GM12878 (cell line): ENCODE measurements around the gene CCDC88A. TPM values are rescaled to one million over a fixed set of nuclear protein-coding genes. Genes with fewer than 3 reads are reported as not detected.

Experiments used
- ATAC-seq: fragments of 200-7000 bp; cut with Tn5 transposase; 3 replicates; pipeline ENCODE4 v1.9.1; 2020; ENCODE audit warnings: mild to moderate bottlenecking, moderate library complexity
- BruUV-seq: library from RNA; stranded (reverse); fragments of 400-500 nt; replicated peaks from 2 replicates; lab custom pipeline; 2021; lab: Mats Ljungman, UMichigan
- CTCF ChIA-PET: fragments of 300-600 bp; sonication (Branson Sonifier 250); formaldehyde crosslinking; extraction: SDS; loops from one replicate; lab custom pipeline; 2021; ENCODE audit warnings: inconsistent platforms; lab: Yijun Ruan, JAX
- POLR2A ChIA-PET: fragments of 350-600 bp; formaldehyde crosslinking; extraction: SDS; loops from one replicate; lab custom pipeline; 2021; ENCODE audit warnings: inconsistent platforms; lab: Charles Lee
- RAD21 ChIA-PET: fragments of 300-600 bp; sonication (Branson Sonifier 250); formaldehyde crosslinking; loops from one replicate; lab custom pipeline; 2023; ENCODE audit warnings: antibody characterized with exemption; ENCODE audit not compliant: unreplicated experiment; lab: Charles Lee
- SMC1A ChIA-PET: fragments of 300-600 bp; sonication (Branson Sonifier 250); formaldehyde crosslinking; loops from one replicate; lab custom pipeline; 2023; ENCODE audit not compliant: unreplicated experiment, uncharacterized antibody; lab: Charles Lee
- DNase-seq: peaks from one replicate; pipeline ENCODE4 v3.0.0-alpha.2; 2011; ENCODE audit warnings: low read depth, low spot score
- FAIRE-seq: peaks from 3 replicates; lab custom pipeline; 2011; peaks lifted over from hg19 to GRCh38; lab: Jason Lieb, UNC
- H2AFZ ChIP-seq: 2 replicates; pipeline ENCODE4 v1.6.0; 2011; ENCODE audit warnings: low read depth, low read length, control low read depth; ENCODE audit not compliant: control insufficient read depth
- H3K27ac ChIP-seq: 2 replicates; pipeline ENCODE4 v1.5.1; 2011; ENCODE audit warnings: control low read depth; ENCODE audit not compliant: control insufficient read depth, insufficient read depth
- H3K27me3 ChIP-seq, 2 experiments: replicated peaks in 1 of 2; 2 replicates each; pipeline versions ENCODE4 v1.6.0 to v1.6.1; 2011; ENCODE audit warnings: low read length in 1 of 2; ENCODE audit not compliant: control insufficient read depth in 2 of 2, insufficient read depth in 2 of 2
- H3K36me3 ChIP-seq, 2 experiments: 2 replicates each; pipeline ENCODE4 v1.5.1; 2011; ENCODE audit warnings: low read length in 1 of 2; ENCODE audit not compliant: control insufficient read depth in 2 of 2, insufficient read depth in 2 of 2
- H3K4me1 ChIP-seq: 2 replicates; pipeline ENCODE4 v1.6.1; 2011; ENCODE audit warnings: mild to moderate bottlenecking, low read length, moderate library complexity, mixed read lengths; ENCODE audit not compliant: control insufficient read depth, insufficient read depth
- H3K4me2 ChIP-seq: 2 replicates; pipeline ENCODE4 v1.6.0; 2011; ENCODE audit warnings: control low read depth; ENCODE audit not compliant: control insufficient read depth, insufficient read depth
- H3K4me3 ChIP-seq: fragments of 200-600 bp; sonication (generic); 2 replicates; pipeline ENCODE4 v1.5.1; 2016
- H3K79me2 ChIP-seq: 2 replicates; pipeline ENCODE4 v1.6.0; 2011; ENCODE audit warnings: low read length; ENCODE audit not compliant: control insufficient read depth, insufficient read depth
- H3K9ac ChIP-seq: 2 replicates; pipeline ENCODE4 v1.8.0; 2011; ENCODE audit warnings: low read length, control low read depth, mixed read lengths; ENCODE audit not compliant: control insufficient read depth, insufficient read depth
- H3K9me3 ChIP-seq: replicated peaks from 3 replicates; pipeline ENCODE4 v1.5.1; 2011; ENCODE audit warnings: mild to moderate bottlenecking, low read length; ENCODE audit not compliant: control insufficient read depth, insufficient read depth
- H4K20me1 ChIP-seq: 2 replicates; pipeline ENCODE4 v1.6.0; 2011; ENCODE audit not compliant: control insufficient read depth, insufficient read depth
- BACH1 ChIP-seq: fragments of 450-650 bp; IDR thresholded peaks from 2 replicates; pipeline ENCODE4 v1.6.1; 2017; ENCODE audit warnings: mild to moderate bottlenecking, borderline replicate concordance
- CREM ChIP-seq: IDR thresholded peaks from 2 replicates; pipeline ENCODE4 v1.6.1; 2014; ENCODE audit warnings: antibody characterized with exemption, low read depth
- E4F1 ChIP-seq: fragments of 450-650 bp; IDR thresholded peaks from 2 replicates; pipeline ENCODE4 v1.6.1; 2018; ENCODE audit warnings: borderline replicate concordance, mild to moderate bottlenecking; ENCODE audit not compliant: partially characterized antibody
- ESRRA ChIP-seq: IDR thresholded peaks from 2 replicates; pipeline ENCODE4 v1.6.1; 2012; ENCODE audit warnings: mild to moderate bottlenecking, low read length, improper control_type of control experiment
- EZH2 ChIP-seq: IDR thresholded peaks from 2 replicates; pipeline ENCODE4 v1.6.1; 2012; ENCODE audit warnings: low read depth, mild to moderate bottlenecking, control low read depth, inconsistent platforms, low read length, borderline replicate concordance; ENCODE audit not compliant: control insufficient read depth
- HDAC6 ChIP-seq: fragments of 200-600 bp; sonication (generic); IDR thresholded peaks from one replicate; pipeline ENCODE4 v1.8.0; 2017; ENCODE audit warnings: antibody characterized with exemption; ENCODE audit not compliant: unreplicated experiment
- MAX ChIP-seq: IDR thresholded peaks from 2 replicates; pipeline ENCODE4 v1.6.1; 2012; ENCODE audit warnings: low read depth, low read length, improper control_type of control experiment
- MLLT1 ChIP-seq: fragments of 450-650 bp; IDR thresholded peaks from 2 replicates; pipeline ENCODE4 v1.6.1; 2016; ENCODE audit warnings: mild to moderate bottlenecking
- MTA2 ChIP-seq: fragments of 450-650 bp; IDR thresholded peaks from 2 replicates; pipeline ENCODE4 v1.6.1; 2016; ENCODE audit warnings: low read depth, mild to moderate bottlenecking, moderate library complexity
- PML ChIP-seq: IDR thresholded peaks from 2 replicates; pipeline ENCODE4 v1.6.1; 2012; ENCODE audit warnings: low read length, inconsistent platforms
- SKIL ChIP-seq: fragments of 450-650 bp; IDR thresholded peaks from 2 replicates; pipeline ENCODE4 v1.6.1; 2017; ENCODE audit warnings: mild to moderate bottlenecking, low read depth, inconsistent platforms; ENCODE audit not compliant: poor library complexity, severe bottlenecking
- SMC3 ChIP-seq: IDR thresholded peaks from 2 replicates; pipeline ENCODE4 v1.6.1; 2011; ENCODE audit warnings: low read length, improper control_type of control experiment, borderline replicate concordance
- TARDBP ChIP-seq: IDR thresholded peaks from 2 replicates; pipeline ENCODE4 v1.6.1; 2016; ENCODE audit warnings: borderline replicate concordance
- WGBS: methylation state at CpG from one replicate; pipeline ENCODE4 v1.1.6; 2016; ENCODE audit warnings: low lambda C conversion rate; ENCODE audit not compliant: insufficient replicate concordance, insufficient coverage; ENCODE audit errors: missing lambda C conversion rate; 5-methylcytosine and 5-hydroxymethylcytosine counted together
- in situ Hi-C: fragments of 300-500 bp; cut with MboI; formaldehyde crosslinking; loops from 9 replicates; pipeline ENCODE4 v1.14.3; 2018; ENCODE audit warnings: mixed read lengths
- intact Hi-C: fragments of 100-400 bp; cut with micrococcal nuclease; formaldehyde crosslinking; loops from one replicate; pipeline ENCODE4 v1.14.2; 2022; ENCODE audit not compliant: unreplicated experiment
- polyA plus RNA-seq, 11 experiments: library from polyadenylated mRNA; depleted of rRNA in 4 of 11; unstranded in 6 of 11; stranded (reverse) in 5 of 11; fragments of >200 nt; fragmentation: Nextera tagmentation in 4 of 11; fragmentation: Illumina TruSeq in 1 of 11; extraction: Ambion mirVana in 4 of 11; extraction: Trizol in 1 of 11; gene quantifications; 1 replicate in 1 of 11; 2 replicates in 10 of 11; pipeline versions ENCODE4 v1.2.1 to v1.2.3, GENCODE V29; 2011 to 2016; ENCODE audit warnings: inconsistent platforms in 2 of 11, missing spikeins in 2 of 11, low read depth in 1 of 11
- total RNA-seq, 4 experiments: library from RNA; depleted of rRNA in 3 of 4; stranded (reverse); fragments of >200 nt in 3 of 4; fragmentation: Illumina TruSeq in 1 of 4; extraction: Trizol in 1 of 4; gene quantifications; 2 replicates each; pipeline versions ENCODE4 v1.2.1 to v1.2.3, GENCODE V29; 2013 to 2021
- TF ChIP-seq, protein P1 (sequence below): fragments of 450-650 bp; IDR thresholded peaks from 2 replicates; pipeline ENCODE4 v1.6.1; 2014; ENCODE audit warnings: mild to moderate bottlenecking

Gene CCDC88A
- total and polyA plus RNA-seq, 10 of the 15 experiments (the other 5 are each of a cell fraction or from before 2014, with no cell fraction given): 1.8 to 71.6 (median 45.9) TPM

GRCh38 chr2:55401124-55401523 is 18.5 kb downstream of the CCDC88A start:
- Histone ChIP-seq H2AFZ (no peak overlapping the region), H3K79me2 (no peaks in the 10 kb centered on the region; the same call in 1 of the 2 replicates), H3K27ac (no peak overlapping the region), H3K36me3 (no peaks in the 10 kb centered on the region; a peak in 1 of 4 replicates), H3K4me2 (no peak overlapping the region), H3K27me3 (no peaks in the 10 kb centered on the region), H4K20me1 (no peaks in the 10 kb centered on the region), H3K4me1 (no peaks in the 10 kb centered on the region; the same call in 1 of the 2 replicates), H3K9ac (no peak overlapping the region), H3K4me3 (no peak overlapping the region), H3K9me3 (no peaks in the 10 kb centered on the region)
- BruUV-seq: no TSS peak
- ChIA-PET SMC1A (interaction anchor here (1.2 kb wide), 1 partner anchor 10 kb away, joined by 5 read pairs; no protein-coding TSS in a partner anchor), POLR2A (interaction anchor here (0.6 kb wide), 1 partner anchor 223 kb away, joined by 3 read pairs; no protein-coding TSS in a partner anchor), CTCF (interaction anchor here (1.6 kb wide), 1 partner anchor 12 kb away, joined by 5 read pairs; no protein-coding TSS in a partner anchor), RAD21 (no interaction called here)
- DNase-seq (no peak), FAIRE-seq (no peak), ATAC-seq (no peak)
- WGBS: 56% methylated on average over 1 of the region's 1 CpG
- intact Hi-C loops (no loop called here), in situ Hi-C loops (no loop called here)
- TF ChIP-seq ESRRA: no peak
- TF ChIP-seq EZH2: no peak
- TF ChIP-seq MTA2: no peak
- TF ChIP-seq SKIL: no peak
- TF ChIP-seq E4F1: no peak
- no peak for TF ChIP-seq MAX
- no peak for TF ChIP-seq CREM
- TF ChIP-seq, protein P1, sequence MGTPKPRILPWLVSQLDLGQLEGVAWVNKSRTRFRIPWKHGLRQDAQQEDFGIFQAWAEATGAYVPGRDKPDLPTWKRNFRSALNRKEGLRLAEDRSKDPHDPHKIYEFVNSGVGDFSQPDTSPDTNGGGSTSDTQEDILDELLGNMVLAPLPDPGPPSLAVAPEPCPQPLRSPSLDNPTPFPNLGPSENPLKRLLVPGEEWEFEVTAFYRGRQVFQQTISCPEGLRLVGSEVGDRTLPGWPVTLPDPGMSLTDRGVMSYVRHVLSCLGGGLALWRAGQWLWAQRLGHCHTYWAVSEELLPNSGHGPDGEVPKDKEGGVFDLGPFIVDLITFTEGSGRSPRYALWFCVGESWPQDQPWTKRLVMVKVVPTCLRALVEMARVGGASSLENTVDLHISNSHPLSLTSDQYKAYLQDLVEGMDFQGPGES: no peak
- no peak for TF ChIP-seq BACH1
- no peak for TF ChIP-seq HDAC6
- no peak for TF ChIP-seq MLLT1
- no peak for TF ChIP-seq SMC3
- no peak for TF ChIP-seq PML
- no peak for TF ChIP-seq TARDBP
